Suppressor macrophage treated with lipopolysaccharide for 1 hour (primary cell): ENCODE results near the gene SLC30A2.

Experiments used
- DNase-seq, 3 donors: peaks; one replicate each; pipeline ENCODE4 v3.0.0-alpha.2; 2020 to 2022

The SLC30A2 gene

GRCh38 chr1:26069941-26070295 is 24.0 kb upstream of the SLC30A2 start:
- no peak for DNase-seq

DNA sequence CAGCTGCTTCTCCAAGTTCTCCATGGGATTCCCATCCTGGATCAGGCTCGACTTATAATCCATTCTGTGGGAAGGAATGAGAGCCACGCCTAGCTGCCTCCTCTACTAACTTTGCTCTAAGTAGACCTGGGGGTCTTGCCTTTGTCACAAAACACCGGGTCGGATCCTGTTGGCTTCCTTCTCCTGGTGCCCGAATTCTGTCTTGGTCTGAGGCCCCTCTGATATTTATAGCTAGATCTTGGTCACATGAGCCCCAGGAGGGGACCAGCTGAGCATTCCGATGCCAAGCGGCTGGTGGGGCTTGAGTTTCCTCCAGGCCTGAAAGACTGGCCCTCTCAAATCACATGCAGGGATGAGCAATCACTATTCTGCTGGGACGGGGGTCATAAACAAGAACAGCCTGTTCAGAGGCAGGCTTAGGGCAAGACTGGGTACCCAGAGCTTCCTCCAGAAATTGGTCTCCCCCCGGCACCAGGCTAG is 21.6 kb upstream of the SLC30A2 start, which contains the start of gene TRIM63:
Gene TRIM63, minus strand, starts transcription at position 199 of the 480 bp plus-strand sequence. Its CDS starts 136 bp downstream, at position 63.
- no peak for DNase-seq

DNA sequence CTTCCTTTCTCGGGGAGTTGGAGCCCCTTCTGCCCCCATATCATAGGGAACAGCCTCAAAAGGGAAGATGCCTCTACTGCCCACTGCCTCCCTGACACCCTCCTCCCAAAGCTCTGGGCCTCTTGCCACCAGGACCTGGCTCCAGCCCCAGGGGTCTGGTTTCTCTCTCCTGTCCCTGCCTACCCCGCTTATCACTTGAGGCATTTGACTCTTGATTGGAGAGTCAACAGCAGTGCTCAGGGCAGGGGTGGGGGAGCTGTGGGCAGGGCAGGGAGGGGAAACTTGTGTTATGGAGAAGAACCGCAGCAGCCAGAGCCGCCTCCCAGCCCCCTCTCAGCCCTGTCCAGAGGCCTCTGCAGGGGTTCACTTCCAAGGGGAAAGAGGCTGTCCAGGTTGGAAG is 20.9 kb upstream of the SLC30A2 start:
- DNase-seq, result no peak

DNA sequence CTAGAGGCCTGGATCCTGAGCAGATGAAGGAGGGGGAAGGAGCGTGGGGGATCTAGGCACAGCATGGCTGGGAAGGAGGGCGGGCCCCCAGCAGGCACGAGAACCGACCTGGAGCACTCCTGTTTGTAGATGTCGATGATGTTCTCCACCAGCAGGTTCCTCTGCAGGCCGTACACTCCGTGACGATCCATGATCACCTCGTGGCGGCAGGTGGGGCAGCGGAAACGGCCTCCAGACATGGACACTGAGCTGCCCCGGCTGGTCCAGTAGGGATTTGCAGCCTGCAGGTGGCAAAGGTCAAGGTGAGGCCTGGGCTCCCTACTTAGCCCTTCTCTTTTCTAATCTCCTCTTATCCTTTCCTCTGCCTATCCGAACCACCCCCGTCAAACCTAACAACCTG is 20.2 kb upstream of the SLC30A2 start:
- no peak for DNase-seq

DNA sequence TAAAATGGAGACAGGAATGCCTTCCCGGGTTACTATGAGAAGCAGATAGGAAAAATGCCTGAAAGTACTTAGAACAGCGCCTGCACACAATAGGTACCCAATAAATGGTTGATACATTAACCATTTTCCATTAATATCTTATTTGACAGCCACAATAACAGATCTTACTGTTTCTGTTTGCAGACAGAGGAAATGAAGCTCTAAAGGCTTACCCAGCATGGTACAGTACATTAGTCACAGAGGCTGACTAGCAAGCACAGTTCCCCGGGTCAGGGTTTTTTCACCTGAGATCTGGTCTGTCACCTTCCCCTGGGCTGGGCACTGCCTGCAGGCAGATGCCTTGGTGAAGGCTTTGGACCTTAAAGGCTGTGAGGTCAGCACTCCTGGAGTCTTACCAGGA is 18.6 kb upstream of the SLC30A2 start:
- no peak for DNase-seq

DNA sequence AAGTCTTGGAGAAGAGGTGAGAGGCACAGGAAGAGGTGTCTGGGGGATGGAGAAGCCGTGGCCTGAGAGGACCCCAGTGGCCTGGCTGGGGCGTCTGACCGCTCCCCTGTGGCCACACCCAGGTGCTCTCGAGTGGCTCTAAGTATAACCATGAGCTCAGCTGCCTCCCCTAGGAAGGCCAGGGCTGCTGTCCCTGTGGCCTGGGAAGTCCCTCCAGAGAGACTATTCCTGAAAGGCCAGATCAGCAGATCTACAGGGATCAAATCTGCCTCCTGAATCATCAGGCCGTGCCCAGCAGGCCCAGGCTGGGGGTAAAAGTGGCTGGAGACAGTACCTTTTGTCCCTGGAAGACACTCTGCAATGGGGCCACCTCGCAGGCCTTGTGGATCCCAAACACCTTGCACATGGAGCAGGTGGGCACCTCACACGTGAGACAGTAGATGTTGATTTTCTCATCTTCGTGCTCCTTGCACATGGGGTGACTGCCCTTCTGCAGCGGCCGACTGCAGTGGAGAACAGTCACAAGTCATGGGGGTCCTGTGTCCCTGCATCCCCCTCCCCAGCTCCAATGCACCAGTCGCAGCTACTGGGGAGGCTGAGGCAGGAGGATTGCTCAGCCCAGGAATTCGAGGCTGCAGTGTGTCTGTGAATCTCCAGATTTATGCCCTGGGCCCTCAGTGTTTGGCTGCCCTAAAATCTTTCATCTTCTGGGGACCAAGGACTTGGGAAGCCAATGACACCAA is 15.1 kb upstream of the SLC30A2 start:
- DNase-seq, result no peak

DNA sequence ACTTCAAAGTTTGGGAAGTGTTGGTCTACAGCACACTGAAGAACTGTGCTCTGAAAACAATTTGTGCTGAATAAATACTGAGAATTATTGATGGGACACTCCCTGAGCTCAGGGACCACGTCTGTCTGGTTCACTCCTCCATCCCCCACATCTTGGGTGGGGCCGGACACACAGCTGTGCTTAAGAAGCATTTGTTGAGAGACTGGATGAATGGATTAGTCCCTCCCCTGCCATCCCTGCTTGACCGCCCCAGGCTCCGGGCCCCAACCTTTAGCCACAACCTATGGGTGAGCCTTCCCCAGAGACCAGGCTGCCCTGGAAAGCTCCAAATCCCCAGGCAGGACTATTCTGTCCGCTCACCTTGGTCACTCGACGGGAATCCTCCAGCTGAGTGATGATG is 14.0 kb upstream of the SLC30A2 start:
- DNase-seq, result no peak

GRCh38 chr1:26058052-26058595 is 12.2 kb upstream of the SLC30A2 start:
- DNase-seq, result no peak

- no peak for DNase-seq
Observed at GRCh38 chr1:26057189-26057588, 11.3 kb upstream of the SLC30A2 start.

DNA sequence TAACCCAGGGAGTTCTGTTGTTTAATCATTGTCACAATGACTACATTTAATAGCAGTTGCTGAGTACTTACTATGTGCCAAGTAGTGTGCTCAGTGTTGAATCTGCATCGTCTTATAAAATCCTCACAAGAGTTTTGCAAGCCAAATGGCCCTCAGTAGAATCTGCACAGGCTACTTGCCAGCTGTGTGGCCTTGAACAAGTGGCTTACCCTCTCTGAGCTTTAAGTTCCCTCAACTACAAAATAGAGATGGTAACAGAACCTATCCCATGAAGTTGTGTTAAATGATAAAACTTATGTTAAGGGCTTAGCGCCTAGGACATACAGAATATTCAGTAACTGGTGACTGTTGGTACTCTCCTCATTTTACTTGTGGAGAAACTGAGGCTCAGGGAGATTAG is 9.1 kb upstream of the SLC30A2 start:
- no peak for DNase-seq

DNA sequence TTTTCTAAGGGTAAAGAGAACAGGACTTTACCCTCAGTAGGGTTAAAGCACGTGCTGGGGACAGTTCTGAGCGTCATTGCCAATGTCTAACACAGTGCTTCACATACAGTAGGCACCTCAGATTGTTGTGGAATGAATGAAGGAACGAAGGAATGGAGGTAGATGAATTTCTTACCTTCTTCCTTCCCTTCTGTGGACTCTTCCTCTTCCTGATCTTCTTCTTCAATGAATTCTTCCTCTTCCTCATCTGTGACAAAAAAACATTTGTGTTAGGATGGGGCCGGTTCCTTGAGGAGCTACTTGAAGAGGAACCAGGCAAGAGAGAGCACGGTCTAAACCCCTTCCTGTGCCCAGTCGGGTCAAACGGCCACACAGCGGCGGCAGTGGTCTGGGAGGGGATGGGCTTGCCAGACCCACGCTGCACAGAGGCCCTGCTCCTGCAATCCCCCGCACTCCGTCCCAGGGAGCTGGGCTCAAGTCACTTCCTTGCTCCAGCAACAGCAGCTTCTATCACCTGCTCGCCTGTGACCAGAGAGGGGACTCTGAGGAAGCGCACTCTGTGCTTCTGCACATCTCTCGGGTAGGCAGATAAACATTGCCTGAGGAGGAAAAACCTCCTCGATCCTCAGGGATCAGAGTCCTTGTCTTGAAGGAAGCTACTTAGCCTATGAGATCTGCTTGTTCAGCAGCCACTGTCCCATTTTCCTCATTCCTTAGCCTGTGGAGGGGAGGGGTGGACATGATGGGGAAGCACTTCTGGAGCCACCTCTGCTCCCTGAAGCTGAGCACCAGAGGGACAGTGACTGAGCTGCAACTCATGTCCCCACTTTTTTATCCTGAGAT is 8.0 kb upstream of the SLC30A2 start:
- DNase-seq, result peak in 1 of 3 donors; percentile 22

GRCh38 chr1:26050248-26050640 is 4.3 kb upstream of the SLC30A2 start:
- no peak for DNase-seq

DNA sequence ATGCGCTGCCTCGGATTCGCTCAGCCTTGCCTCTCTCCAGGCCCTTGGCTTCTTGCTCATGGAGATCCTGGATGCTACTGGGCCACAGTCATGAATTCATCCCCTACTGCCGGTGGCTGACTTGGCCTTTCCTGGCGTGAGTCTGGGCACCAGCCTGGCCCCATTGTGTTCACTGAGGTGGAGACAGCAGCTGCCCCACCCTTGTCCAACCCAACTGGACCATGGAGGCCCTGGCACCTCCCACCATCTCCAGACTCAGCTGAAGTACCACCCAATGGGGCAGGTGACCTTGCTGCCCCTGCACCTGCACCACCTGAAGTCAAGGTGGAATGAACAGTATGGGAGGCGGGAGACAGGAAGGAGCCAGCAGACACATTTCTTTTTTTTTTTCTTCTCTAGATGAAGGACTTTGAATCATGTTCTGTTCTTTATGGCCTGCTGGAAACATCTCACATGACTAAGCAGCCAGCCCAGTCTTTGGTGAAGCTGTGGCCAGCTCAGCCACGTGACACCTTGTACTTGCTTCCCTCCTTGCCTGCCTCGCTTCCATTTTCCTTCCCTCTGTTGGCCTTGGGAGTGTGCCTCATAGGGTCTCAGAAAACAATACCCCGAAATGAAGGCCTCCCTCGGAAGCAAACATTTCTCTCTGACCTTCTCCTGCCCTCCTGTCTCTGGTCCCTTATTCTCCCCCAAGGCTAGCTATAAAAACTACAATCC is 3.8 kb upstream of the SLC30A2 start:
- peak; percentile 45 to 62 (median 50) for DNase-seq

- no peak for DNase-seq
Observed at GRCh38 chr1:26047278-26047874, 1.5 kb upstream of the SLC30A2 start.

GRCh38 chr1:26046246-26047095 is 553 bp upstream of the SLC30A2 start:
- no peak for DNase-seq

DNA sequence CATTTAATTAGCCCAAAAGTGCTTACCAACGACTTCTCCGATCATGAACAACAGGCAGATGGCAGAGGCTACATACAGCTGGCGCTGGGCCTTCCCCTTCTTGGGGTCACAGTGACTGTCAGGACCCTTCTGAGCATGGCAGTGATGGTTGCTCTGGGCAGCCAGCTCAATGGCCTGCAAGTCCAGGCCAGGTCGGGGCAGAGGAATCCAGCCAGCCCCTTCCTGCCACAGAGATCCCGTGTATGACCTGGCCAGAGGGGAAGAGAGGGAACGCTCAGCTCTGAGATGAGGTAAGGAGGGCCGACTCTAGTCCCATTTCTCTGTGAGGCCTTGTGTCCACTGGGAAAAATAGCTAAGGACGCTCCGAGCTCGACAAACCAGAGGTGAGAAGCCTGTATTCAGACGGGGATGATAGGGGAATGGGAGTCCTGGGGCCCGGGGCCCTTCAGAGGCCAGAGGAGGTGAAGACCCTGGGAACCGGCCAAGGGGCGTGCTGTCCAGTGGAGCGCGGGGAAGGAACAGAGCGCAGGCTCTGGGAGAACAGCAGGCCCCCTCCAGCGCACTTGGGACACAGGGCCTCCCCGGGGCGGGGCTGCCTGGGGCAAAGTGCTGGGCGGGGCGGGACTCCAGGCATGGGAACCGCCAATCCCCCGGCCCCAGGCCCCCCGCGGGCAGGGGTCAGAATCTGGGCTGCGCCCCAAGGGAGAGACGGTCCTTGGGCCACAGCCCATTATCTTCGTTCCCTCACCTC is 772 bp downstream of the SLC30A2 start:
- DNase-seq, result no peak

DNA sequence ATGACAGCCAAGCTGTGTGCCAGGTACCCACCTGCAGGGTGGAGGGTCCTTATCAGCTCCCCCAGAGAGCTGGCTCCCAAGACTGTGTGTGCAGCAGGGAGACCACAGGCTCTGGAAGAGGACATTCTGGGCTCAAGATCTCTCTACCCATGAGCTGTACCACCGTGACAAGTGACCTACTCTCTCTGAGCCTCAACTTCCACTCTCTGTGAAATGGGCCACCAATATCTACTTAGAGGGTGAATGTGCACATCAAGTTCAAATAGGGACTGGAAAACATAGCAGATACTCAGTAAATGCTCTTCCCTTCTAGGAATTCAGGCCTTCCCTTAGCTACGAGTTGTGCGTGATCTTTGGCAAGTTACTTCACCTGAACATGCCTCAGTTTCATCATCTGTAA is 1.5 kb downstream of the SLC30A2 start:
- no peak for DNase-seq

DNA sequence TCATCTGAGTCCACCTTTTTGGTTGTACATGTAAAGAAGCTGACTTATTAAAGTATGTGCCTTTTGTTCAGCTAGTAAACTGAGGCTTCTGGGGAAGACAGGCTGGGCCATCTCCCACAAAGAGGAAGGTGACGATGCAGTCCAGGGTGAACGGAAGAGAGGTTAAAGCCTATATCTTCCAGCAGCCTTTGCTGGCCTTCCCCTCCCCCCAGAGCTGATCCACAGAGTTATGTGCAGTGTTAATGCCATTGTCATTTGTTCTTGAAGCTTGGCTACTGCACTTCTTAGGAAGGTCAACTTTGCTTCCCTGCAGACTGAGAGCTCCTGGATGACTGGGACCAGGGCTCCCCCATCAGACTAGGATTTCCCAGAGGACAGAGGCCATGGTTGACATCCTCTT is 2.2 kb downstream of the SLC30A2 start:
- DNase-seq, result no peak

- DNase-seq, result no peak
Observed at GRCh38 chr1:26041978-26042377, 3.9 kb downstream of the SLC30A2 start.

- DNase-seq, result no peak
Observed at GRCh38 chr1:26041401-26041800, 4.5 kb downstream of the SLC30A2 start.

DNA sequence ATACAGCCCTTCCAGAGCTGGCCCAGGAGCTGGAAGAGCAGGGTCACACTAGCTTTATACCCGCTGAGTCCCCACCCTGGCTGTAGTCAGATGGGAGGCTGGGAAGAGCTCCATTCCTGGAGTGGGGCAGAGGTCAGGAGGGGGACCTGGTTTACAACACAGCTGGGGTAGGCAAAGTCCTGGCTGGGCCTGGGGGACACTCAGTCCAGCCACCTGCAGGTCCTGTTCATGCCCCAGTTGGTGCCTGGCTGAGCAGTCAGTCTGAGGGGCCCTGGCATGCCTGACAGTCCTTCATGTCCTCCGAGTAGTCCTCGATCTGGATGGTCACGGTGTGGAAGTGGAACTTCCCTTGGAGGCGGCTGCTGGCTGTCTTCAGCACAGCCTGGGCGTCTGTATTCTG is 7.0 kb downstream of the SLC30A2 start:
- no peak for DNase-seq
